GM19372 (cell line): ENCODE results near the gene UFD1.

Experiments
- ATAC-seq: cut with Tn5 transposase; IDR thresholded peaks from one replicate; pipeline ENCODE4 v1.9.1; 2021; ENCODE audit warnings: mild to moderate bottlenecking, low read depth, moderate library complexity; ENCODE audit not compliant: unreplicated experiment

UFD1 gene

GRCh38 chr22:19516378-19517170 is 37.6 kb upstream of the UFD1 start:
- ATAC-seq: no peak

- ATAC-seq: no peak
Observed at GRCh38 chr22:19515654-19516377, 36.8 kb upstream of the UFD1 start.

GRCh38 chr22:19514831-19515565 is 36.0 kb upstream of the UFD1 start:
- no peak for ATAC-seq

GRCh38 chr22:19513823-19514222 is 34.8 kb upstream of the UFD1 start:
- no peak for ATAC-seq

GRCh38 chr22:19510919-19511341 is 31.9 kb upstream of the UFD1 start:
- no peak for ATAC-seq

GRCh38 chr22:19509923-19510322 is 30.9 kb upstream of the UFD1 start:
- ATAC-seq: no peak

GRCh38 chr22:19509191-19509590 is 30.2 kb upstream of the UFD1 start:
- no peak for ATAC-seq

GRCh38 chr22:19508024-19508776 is 29.2 kb upstream of the UFD1 start:
- ATAC-seq: no peak

GRCh38 chr22:19507534-19507861 is 28.5 kb upstream of the UFD1 start:
- ATAC-seq: no peak

- no peak for ATAC-seq
Observed at GRCh38 chr22:19506212-19506611, 27.2 kb upstream of the UFD1 start.

- ATAC-seq: no peak
Observed at GRCh38 chr22:19505735-19506126, 26.7 kb upstream of the UFD1 start.

- no peak for ATAC-seq
Observed at GRCh38 chr22:19504900-19505734, 26.1 kb upstream of the UFD1 start.

GRCh38 chr22:19503869-19504268 is 24.9 kb upstream of the UFD1 start:
- ATAC-seq: no peak

GRCh38 chr22:19503367-19503766 is 24.4 kb upstream of the UFD1 start:
- ATAC-seq: no peak

GRCh38 chr22:19501897-19502447 is 23.0 kb upstream of the UFD1 start:
- ATAC-seq: no peak

- ATAC-seq: no peak
Observed at GRCh38 chr22:19499880-19500242, 20.9 kb upstream of the UFD1 start.

- ATAC-seq: no peak
Observed at GRCh38 chr22:19499236-19499879, 20.4 kb upstream of the UFD1 start.

GRCh38 chr22:19498866-19499190 is 19.8 kb upstream of the UFD1 start:
- ATAC-seq: no peak

- ATAC-seq: no peak
Observed at GRCh38 chr22:19498154-19498865, 19.3 kb upstream of the UFD1 start.
